Measurements from ENCODE around the gene KLHL6. TPM values are rescaled to one million over a fixed set of nuclear protein-coding genes. Genes with fewer than 3 reads are reported as not detected.
"Not testable (repeated sequence)": the region's sequence is repeated elsewhere in the genome, so short reads cannot be mapped to it uniquely, and the experiment has no call there.

Gene KLHL6
- total and polyA plus RNA-seq, 12 donors = 0.34 to 7.5 (median 2.5) TPM

- 80 to 92% (median 87%) methylated on average over 6 of the region's 6 CpGs for WGBS, 4 donors
- Histone ChIP-seq H3K27me3 (no peaks in the 10 kb centered on the region), H3K4me3 (no peak overlapping the region), H3K4me1 (replicated peaks in 1 of 2) (no peaks in the 10 kb centered on the region), H3K9me3 (replicated peaks in 1 of 3) (no peaks in the 10 kb centered on the region), H3K36me3 (replicated peaks in 1 of 2) (no peaks in the 10 kb centered on the region), H3K27ac (no peak overlapping the region)
- TF ChIP-seq, protein P1, sequence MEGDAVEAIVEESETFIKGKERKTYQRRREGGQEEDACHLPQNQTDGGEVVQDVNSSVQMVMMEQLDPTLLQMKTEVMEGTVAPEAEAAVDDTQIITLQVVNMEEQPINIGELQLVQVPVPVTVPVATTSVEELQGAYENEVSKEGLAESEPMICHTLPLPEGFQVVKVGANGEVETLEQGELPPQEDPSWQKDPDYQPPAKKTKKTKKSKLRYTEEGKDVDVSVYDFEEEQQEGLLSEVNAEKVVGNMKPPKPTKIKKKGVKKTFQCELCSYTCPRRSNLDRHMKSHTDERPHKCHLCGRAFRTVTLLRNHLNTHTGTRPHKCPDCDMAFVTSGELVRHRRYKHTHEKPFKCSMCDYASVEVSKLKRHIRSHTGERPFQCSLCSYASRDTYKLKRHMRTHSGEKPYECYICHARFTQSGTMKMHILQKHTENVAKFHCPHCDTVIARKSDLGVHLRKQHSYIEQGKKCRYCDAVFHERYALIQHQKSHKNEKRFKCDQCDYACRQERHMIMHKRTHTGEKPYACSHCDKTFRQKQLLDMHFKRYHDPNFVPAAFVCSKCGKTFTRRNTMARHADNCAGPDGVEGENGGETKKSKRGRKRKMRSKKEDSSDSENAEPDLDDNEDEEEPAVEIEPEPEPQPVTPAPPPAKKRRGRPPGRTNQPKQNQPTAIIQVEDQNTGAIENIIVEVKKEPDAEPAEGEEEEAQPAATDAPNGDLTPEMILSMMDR (IDR thresholded peaks at IDR 0.05) = no peak
- TF ChIP-seq POLR2A (IDR thresholded peaks at IDR 0.05) = no peak
- DNase-seq = peak in 1 of 7 donors; percentile 42
- intact Hi-C loops (cut with DNase I) = no loop called here
Measured at GRCh38 chr3:183514021-183514420, 41.5 kb downstream of the KLHL6 start.

DNA sequence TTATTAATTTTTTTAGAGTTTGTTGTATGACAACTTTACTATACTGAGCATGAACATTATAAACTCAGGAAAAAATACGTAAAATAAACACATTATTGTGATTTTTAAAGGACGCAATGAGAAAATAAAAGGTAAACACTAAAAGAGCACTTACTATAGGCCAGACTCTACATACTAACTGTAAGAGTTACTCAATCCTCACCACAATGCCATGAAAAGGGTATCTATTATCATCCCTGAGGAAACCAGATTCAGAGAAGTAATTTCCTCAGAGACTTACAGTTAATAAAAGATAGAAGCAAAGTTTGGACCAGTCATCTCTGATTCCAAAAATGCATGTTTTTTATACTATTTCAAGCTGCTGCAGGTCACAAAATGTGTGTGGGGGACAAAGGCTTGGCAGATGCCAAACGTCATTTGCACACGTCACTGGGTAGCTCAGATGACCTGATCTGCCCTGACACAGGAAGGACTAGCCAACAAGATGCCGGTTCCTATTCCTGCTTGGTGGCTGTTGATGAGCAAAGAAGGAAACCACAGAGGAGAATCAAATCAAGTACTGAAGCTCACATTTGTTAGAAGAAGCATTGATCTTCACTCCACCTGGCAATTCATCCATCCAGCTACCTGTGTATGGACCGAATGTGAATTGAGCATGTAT lies 42.3 kb downstream of the KLHL6 start:
- H3K9me3 ChIP-seq (replicated peaks in 1 of 3) = no peaks in the 10 kb centered on the region
- H3K27me3 ChIP-seq = no peaks in the 10 kb centered on the region
- DNase-seq = peak in 3 of 7 donors; percentile 33 to 56 (median 37)
- 64 to 86% (median 72%) methylated on average over 6 of the region's 6 CpGs for WGBS, 4 donors
- no peak overlapping the region for H3K4me3 ChIP-seq
- no peak overlapping the region for H3K27ac ChIP-seq
- TF ChIP-seq POLR2A (IDR thresholded peaks at IDR 0.05) = no peak
- TF ChIP-seq, protein P1 (IDR thresholded peaks at IDR 0.05) = no peak
- intact Hi-C loops (cut with DNase I) = no loop called here
- H3K4me1 ChIP-seq (replicated peaks in 1 of 2) = no peaks in the 10 kb centered on the region
- H3K36me3 ChIP-seq (replicated peaks in 1 of 2) = no peaks in the 10 kb centered on the region

- H3K4me3 ChIP-seq; intact Hi-C loops (cut with DNase I); H3K27me3 ChIP-seq; H3K27ac ChIP-seq; H3K4me1 ChIP-seq (replicated peaks in 1 of 2); H3K36me3 ChIP-seq (replicated peaks in 1 of 2); H3K9me3 ChIP-seq (replicated peaks in 1 of 3): not testable (repeated sequence)
- 53 to 62% (median 58%) methylated on average over 11 to 14 of the region's 14 CpGs for WGBS, 4 donors
- DNase-seq = peak in 2 of 7 donors; percentile 25 to 48
Measured at GRCh38 chr3:183511286-183512131, 44.0 kb downstream of the KLHL6 start.

- WGBS, 4 donors = 71 to 79% (median 74%) methylated on average over 2 of the region's 2 CpGs
Measured at GRCh38 chr3:183508821-183509220, 46.7 kb downstream of the KLHL6 start.

More at GRCh38 chr3:183508821-183509220, 46.7 kb downstream of the KLHL6 start:
- no peaks in the 10 kb centered on the region for H3K36me3 ChIP-seq (replicated peaks in 1 of 2)
- no peak overlapping the region for H3K4me3 ChIP-seq
- intact Hi-C loops (cut with DNase I) = no loop called here
- no peaks in the 10 kb centered on the region for H3K27me3 ChIP-seq
- no peak for TF ChIP-seq POLR2A (IDR thresholded peaks at IDR 0.05)
- TF ChIP-seq, protein P1 (IDR thresholded peaks at IDR 0.05) = no peak
- peaks cover 0 to 5% (median 0%) of the 10 kb centered on the region in 3 donors for H3K9me3 ChIP-seq (replicated peaks in 1 of 3)
- DNase-seq = no peak
- H3K4me1 ChIP-seq (replicated peaks in 1 of 2) = no peaks in the 10 kb centered on the region
- peak overlapping the region in 2 of 5 donors; percentile 37 to 66 for H3K27ac ChIP-seq

Measured in adrenal gland (tissue), 12 donors.